ENCODE results near the gene KLHL6. TPM values are rescaled to one million over a fixed set of nuclear protein-coding genes. Genes with fewer than 3 reads are reported as not detected.

The KLHL6 gene
- total and polyA plus RNA-seq, 12 donors = 0.34 to 7.5 (median 2.5) TPM

- Histone ChIP-seq H3K4me3 (no peak overlapping the region), H3K27ac (no peak overlapping the region), H3K36me3 (replicated peaks in 1 of 2) (no peaks in the 10 kb centered on the region), H3K9me3 (replicated peaks in 1 of 3) (no peaks in the 10 kb centered on the region), H3K4me1 (replicated peaks in 1 of 2) (no peaks in the 10 kb centered on the region), H3K27me3 (no peaks in the 10 kb centered on the region)
- intact Hi-C loops (cut with DNase I) = no loop called here
- whole genome bisulfite sequencing, 4 donors = 89 to 91% (median 90%) methylated on average over 3 of the region's 3 CpGs
- peak in 1 of 7 donors; percentile 24 for DNase-seq
- TF ChIP-seq CTCF (IDR thresholded peaks at IDR 0.05) = no peak
- TF ChIP-seq POLR2A (IDR thresholded peaks at IDR 0.05) = no peak
These were observed 58.2 kb downstream of the KLHL6 start for GRCh38 chr3:183497313-183497712.

GRCh38 chr3:183496311-183496710 lies 59.2 kb downstream of the KLHL6 start:
- Histone ChIP-seq H3K36me3 (replicated peaks in 1 of 2) (no peaks in the 10 kb centered on the region), H3K4me3 (no peak overlapping the region), H3K4me1 (replicated peaks in 1 of 2) (no peaks in the 10 kb centered on the region), H3K27ac (no peak overlapping the region), H3K27me3 (no peaks in the 10 kb centered on the region), H3K9me3 (replicated peaks in 1 of 3) (no peaks in the 10 kb centered on the region)
- intact Hi-C loops (cut with DNase I) = no loop called here
- DNase-seq = no peak
- no peak for TF ChIP-seq POLR2A (IDR thresholded peaks at IDR 0.05)
- no peak for TF ChIP-seq CTCF (IDR thresholded peaks at IDR 0.05)
- WGBS, 4 donors = 76 to 91% (median 82%) methylated on average over 1 of the region's 1 CpG

GRCh38 chr3:183494341-183494740 lies 61.2 kb downstream of the KLHL6 start:
- H3K4me1 ChIP-seq (replicated peaks in 1 of 2) = no peaks in the 10 kb centered on the region
- no peaks in the 10 kb centered on the region for H3K36me3 ChIP-seq (replicated peaks in 1 of 2)
- WGBS, 4 donors = 82 to 91% (median 85%) methylated on average over 2 of the region's 2 CpGs
- peak in 2 of 7 donors; percentile 11 to 27 for DNase-seq
- no peaks in the 10 kb centered on the region for H3K27me3 ChIP-seq
- no peak overlapping the region for H3K4me3 ChIP-seq
- no peaks in the 10 kb centered on the region for H3K9me3 ChIP-seq (replicated peaks in 1 of 3)
- no peak overlapping the region for H3K27ac ChIP-seq
- intact Hi-C loops (cut with DNase I) = no loop called here
- no peak for TF ChIP-seq CTCF (IDR thresholded peaks at IDR 0.05)
- no peak for TF ChIP-seq POLR2A (IDR thresholded peaks at IDR 0.05)

- no peak overlapping the region for H3K4me3 ChIP-seq
- peak in 1 of 7 donors; percentile 24 for DNase-seq
- no peaks in the 10 kb centered on the region for H3K4me1 ChIP-seq (replicated peaks in 1 of 2)
- 77 to 98% (median 87%) methylated on average over 4 of the region's 4 CpGs for WGBS, 4 donors
- H3K36me3 ChIP-seq (replicated peaks in 1 of 2) = no peaks in the 10 kb centered on the region
- intact Hi-C loops (cut with DNase I) = no loop called here
- no peaks in the 10 kb centered on the region for H3K9me3 ChIP-seq (replicated peaks in 1 of 3)
- no peaks in the 10 kb centered on the region for H3K27me3 ChIP-seq
- TF ChIP-seq CTCF (IDR thresholded peaks at IDR 0.05) (no peak), POLR2A (IDR thresholded peaks at IDR 0.05) (no peak)
- H3K27ac ChIP-seq = no peak overlapping the region
These were observed 62.0 kb downstream of the KLHL6 start for GRCh38 chr3:183493296-183494045.

Data from adrenal gland (tissue), 12 donors.